Measurements from ENCODE around the gene SLC25A29.
"Not testable (repeated sequence)": the region's sequence is repeated elsewhere in the genome, so short reads cannot be mapped to it uniquely, and the experiment has no call there.

The SLC25A29 gene

DNA sequence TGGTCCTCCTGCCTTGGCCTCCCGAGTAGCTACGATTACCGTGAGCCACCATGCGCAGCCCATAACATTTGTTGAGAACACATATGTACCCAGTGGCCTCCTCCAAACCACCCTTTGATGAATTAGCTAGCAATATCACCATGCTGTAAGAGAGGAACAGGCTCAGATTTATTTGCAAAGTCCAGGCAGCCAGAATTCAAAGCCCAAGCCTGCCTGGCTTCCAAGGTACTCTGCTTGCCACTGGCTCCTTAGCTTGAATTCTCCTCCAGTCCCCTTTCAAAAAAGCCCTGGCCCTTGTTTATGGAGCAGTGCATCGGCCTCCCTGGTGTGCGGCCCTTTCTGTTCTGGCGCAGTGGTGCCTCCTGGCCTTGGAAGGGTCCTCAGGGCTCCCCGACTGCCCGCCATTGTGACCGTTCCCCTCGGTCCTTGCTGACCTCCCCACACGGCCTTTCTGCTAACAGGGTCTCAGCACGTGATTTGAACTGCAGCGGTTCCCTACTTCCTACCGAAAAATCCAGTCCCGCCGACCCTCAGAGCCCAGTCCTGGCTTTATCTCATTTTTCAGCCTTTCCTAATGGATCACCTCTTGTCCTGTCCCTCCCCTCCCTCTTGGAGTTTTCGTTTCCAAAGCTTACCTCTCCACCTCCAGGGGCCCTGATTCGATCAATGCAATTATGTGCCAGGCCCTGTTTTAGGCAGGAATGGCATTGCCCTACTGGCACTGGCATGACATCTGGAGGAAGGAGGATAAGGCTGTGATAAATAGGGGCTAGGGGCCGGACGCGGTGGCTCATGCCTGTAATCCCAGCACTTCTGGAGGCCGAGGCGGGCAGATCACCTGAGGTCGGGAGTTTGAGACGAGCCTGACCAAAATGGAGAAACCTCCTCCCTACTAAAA, 22.0 kb downstream of the SLC25A29 start:
- no peak overlapping the region for H3K27ac ChIP-seq
- no peak for DNase-seq (ENCODE audit: low read depth, low spot score)

DNA sequence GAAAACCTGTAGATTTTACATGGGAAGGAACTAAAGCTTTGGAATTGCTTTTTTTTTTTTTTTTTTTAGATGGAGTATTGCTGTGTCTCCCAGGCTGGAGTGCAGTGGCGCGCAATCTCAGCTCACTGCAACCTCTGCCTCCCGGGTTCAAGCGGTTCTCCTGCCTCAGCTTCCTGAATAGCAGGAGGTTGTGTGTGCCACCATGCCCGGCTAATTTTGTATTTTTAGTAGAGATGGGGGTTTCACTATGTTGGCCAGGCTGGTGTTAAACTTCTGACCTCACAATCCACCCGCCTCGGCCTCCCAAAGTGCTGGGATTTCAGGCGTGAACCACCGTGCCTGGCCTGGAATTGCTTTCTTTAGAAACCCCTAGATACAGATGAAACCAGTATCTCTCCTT, 22.8 kb downstream of the SLC25A29 start:
- not testable (repeated sequence) for DNase-seq (ENCODE audit: low read depth, low spot score)

DNA sequence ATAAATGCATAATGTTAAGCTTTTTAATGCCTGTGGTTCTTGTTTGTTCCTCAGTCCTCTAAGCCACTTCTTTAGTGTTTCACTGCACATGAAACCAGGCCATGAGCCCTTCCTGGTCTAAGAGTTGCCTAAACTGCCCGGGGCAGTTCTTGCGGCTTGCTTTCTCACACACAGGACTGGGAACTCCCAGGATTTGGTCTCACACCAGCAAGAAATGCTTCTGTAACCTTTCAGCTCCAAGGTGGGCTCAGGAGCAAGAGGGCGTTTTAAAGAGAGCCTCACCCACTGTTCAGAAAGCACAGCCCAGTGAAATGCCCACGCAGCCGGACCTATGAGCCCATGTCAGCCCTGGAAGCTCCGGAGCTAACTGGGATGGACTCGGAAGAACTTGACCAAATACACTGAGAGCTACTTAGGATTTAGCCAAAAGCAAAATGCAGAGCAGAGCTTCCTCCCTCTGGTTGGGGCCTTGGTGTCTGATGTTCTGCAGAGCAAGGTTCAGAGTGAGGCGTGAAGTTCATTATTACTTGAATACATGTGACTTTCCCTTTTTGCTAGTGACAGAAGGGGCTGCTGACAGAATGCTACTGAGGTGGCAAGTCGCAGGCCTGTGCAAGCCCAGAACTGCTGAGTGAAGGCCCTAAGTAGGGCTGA, 23.4 kb downstream of the SLC25A29 start:
- peak overlapping the region; percentile 12 for H3K27ac ChIP-seq
- DNase-seq (ENCODE audit: low read depth, low spot score) = peak; percentile 46

More for the DNA sequence above, 22.8 kb downstream of the SLC25A29 start:
- peak overlapping the region; percentile 12 for H3K27ac ChIP-seq

DNA sequence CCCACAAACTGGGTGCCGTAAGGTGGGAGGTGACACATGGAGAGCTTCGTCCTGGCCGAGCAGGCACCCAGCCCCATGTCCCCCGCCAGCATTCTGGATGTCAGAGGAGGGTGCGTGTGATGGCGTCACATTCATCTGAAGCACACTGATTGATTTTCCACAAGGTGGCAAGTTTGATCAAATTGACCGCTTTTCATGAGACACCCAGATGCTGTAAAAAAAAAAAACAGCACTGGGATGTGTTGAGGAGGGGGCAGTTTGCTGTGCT, 24.2 kb downstream of the SLC25A29 start:
- no peak overlapping the region for H3K27ac ChIP-seq
- no peak for DNase-seq (ENCODE audit: low read depth, low spot score)

DNA sequence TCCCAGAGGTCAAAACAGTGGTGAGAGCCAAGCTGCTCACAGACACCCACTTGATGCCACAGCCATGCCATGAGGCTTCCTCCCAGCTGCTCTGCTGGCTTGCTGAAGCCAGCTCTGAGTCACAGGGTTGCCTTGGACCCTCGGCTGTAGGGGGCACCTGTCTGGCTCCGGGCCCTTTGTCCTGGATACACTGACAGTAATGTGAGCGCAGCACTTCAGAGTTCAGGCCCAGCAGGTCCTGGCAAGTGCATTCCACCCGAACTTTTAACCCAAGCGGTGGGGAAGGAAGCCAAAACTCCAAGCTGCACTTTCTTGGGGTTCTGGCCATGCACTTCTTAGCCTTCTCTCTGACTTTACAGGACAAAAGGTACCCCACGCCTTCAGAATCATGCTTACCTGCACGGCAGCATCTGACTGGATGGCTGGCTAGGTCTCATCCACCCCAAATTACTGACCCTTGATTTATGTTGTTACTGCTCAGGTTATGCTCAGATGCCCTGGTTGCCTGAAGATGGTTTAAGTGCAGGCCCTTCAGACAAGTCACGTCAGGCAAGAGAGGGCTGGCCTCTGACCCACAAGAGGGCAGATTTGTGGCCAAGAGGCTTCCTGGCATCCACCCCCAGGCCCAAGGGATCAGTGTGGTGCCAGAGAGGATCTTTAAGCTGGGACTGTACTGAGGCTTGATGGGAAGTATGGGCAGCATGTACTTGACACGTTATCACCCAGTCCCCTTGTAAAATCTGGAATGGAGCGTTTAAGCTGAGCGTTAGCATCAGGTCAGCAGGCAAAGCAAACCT, 24.8 kb downstream of the SLC25A29 start:
- DNase-seq (ENCODE audit: low read depth, low spot score) = no peak
- H3K27ac ChIP-seq = peak overlapping the region; percentile 4

DNA sequence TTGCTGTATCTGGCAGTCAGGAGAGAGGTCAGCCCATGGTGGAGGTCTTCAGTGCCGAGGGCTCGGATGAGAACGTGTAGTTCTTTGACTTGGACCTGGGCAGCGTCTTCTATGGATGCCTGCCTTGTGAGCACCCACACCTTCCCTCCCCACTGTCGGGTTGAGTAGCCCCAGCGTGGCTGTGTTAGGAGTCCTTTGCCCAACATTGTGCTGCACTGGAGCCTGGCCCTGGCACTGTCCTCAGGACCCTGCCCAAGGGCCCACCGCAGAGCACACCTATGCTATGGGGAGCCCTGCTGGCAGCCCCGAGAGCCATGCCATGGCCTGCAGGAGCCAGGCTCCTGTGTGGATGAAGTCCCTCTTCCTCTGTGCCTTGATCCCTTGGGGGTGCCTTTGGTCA, 26.7 kb downstream of the SLC25A29 start:
- DNase-seq (ENCODE audit: low read depth, low spot score) = no peak
- no peak overlapping the region for H3K27ac ChIP-seq

DNA sequence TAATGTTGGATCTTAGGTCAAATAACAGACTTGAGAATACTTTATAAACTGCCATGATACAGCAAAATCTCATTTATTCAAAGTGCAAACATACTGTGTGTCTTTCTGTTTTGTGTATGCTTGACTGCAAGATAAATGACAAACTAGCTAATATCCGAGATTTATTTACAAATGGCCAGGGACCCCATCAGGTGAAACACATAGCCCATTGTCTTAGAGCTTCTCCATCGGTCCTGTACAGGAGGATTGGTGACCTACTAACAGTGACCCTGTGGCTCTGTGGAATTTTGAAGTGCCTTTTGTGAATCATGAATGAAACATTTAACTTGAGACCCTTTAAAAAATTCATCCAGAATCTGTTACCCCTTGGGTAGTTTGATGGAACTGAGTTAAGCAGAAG, 27.1 kb downstream of the SLC25A29 start:
- DNase-seq (ENCODE audit: low read depth, low spot score) = no peak
- H3K27ac ChIP-seq = no peak overlapping the region

DNA sequence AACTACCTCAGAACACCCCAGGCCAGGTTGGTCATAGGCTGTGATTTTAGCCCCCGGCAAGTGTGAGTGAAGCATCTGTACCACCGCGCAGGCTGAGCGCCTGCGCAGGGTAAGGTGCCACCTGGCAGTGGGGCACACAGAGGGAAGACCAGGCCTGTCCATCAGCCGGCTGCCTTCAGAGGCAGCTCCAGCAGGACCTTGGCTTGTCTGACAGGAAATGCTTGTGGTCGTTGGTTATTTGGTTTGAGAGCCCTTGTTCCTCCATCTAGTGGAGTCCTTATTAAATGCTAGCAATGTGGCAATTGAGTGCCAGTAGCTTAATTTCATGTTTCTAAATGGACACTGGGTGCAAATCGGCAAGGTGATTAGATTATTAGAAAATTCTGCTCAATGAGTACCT, 27.5 kb downstream of the SLC25A29 start:
- DNase-seq (ENCODE audit: low read depth, low spot score) = no peak
- H3K27ac ChIP-seq = peak overlapping the region; percentile 1

DNA sequence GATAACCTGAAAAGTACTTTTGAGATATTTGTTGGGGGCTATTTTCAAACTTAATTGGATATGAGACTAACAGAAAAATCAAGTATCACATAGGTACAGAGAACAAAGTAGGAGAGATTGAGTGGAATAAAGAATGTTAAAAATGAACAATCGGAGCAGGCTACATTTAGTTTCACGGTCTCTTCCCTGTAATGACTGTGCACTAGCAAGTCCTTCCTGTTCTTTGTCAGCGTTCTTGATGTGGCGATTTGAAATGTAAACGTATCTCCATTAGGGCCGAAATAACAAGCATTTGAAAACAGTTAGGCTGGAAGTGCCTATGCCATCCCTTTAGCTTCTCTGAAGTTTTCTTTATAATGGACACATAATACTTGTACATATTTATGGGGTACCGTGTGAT, 31.0 kb downstream of the SLC25A29 start:
- DNase-seq (ENCODE audit: low read depth, low spot score) = no peak
- H3K27ac ChIP-seq = no peak overlapping the region

DNA sequence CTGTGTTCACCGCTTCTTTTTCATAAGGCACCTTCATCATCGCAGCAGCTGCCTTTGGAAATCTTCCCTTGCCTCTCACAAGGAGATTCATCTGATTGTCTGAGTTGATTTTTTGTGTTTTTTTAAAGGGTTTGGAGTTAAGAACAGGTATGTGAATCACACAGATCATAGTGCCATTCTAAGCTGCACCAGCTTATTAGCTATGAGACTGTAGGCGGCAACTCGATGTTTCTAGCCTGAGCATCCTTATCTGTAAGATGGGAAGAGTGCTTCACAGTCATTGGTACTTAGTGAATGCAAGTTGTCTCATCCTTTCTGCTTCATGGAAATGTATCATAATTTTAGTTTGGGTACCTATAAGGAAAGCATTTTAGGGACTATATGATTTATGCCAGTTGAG, 32.0 kb downstream of the SLC25A29 start:
- H3K27ac ChIP-seq = no peak overlapping the region
- DNase-seq (ENCODE audit: low read depth, low spot score) = no peak

DNA sequence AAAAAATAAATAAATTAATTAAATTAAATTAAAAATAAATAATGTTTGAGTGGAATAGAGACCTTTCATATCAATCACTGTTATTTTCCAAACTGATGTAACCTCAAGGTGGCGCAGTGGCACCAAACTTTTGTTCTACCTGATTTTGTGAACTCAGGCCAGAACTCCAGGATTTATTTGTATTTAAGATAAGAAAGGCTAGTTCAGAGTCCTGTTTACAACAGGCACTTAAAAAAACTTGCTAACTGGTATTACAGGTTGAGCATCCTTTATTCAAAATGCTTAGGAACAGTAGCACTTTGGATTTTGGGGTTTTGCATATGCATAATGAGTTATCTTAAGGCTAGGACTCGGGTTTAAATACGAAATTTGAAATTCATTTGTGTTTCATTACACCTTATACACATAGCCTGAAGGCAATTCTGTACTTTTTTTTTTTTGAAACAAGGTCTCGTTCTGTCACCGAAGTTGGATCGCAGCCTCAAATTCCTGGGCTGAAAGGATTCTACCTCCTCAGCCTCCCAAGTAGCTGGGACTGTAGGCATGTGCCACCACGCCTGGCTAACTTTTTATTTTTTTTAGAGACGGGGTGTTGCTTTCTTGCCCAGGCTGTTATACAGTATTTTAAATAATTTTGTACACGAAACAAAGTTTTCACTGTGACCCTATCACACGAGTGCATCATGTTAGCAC, 34.9 kb downstream of the SLC25A29 start:
- H3K27ac ChIP-seq = no peak overlapping the region
- DNase-seq (ENCODE audit: low read depth, low spot score) = no peak

DNA sequence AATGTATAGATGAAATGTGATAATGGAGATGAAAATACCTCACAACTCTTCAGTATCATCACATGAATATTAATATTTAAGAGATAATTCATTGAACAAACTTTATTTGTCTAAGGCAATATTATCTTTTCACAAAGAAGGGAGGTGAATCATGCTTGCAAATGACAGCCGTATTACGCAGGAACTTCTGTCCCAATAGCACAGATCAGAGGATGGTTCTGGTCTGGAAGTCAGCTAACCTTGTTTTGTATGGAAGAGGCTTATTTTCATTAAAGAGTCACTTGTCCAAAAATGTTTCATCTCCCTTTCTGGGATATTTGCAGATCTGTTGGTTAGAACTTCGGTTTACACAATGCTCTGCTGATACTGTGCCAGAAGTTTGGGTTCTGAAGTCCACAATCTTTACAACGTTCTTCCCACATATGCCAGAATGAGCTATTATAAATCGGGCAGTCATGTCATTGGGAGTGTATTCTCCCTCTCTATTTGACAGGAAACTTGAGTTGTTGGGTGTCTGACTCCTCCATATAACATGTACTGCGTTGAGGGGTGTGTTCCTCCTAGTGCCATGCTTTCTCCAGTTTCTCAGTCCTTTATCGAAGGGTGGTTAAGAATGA, 37.5 kb downstream of the SLC25A29 start:
- no peak for DNase-seq (ENCODE audit: low read depth, low spot score)
- no peak overlapping the region for H3K27ac ChIP-seq

DNA sequence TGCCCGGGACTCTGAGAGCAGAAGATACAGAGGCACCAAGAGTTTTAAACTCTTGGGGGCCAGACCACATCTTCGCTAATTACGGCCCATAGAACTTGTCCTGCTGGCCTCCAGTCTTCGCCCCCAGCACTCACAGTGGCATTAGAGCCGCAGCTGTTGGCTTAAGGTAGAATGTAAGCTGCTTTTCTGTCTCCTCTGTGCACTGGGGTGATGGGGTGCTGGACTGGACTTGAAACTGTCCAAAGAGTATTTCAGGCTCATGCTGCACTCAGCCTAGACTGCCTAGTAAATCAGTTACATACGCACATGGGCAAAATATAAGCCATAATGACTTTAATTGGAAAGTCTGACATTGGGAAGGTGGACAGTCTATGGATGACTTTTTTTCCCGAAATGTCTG, 38.3 kb downstream of the SLC25A29 start:
- H3K27ac ChIP-seq = no peak overlapping the region

DNA sequence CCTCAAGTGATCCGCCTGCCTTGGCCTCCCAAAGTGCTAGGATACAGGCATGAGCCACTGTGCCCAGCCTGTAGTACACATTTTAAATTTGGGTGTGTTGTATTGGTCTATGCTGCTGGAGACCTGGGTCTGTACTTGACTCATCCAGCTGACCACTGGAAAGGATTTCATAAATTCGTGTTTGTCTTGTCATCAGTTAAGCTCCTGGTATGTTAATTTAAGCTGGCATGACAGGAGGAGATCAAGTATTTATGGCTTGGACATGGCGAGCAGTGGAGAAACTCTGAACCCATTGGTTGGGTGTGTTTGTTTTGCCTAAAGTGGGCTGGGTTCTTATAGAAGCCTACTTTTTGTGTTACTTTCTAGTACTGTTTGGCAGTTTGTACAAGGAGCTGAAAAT, 43.1 kb downstream of the SLC25A29 start:
- no peak overlapping the region for H3K27ac ChIP-seq
- DNase-seq (ENCODE audit: low read depth, low spot score) = no peak

More for the DNA sequence above, 38.3 kb downstream of the SLC25A29 start:
- DNase-seq (ENCODE audit: low read depth, low spot score) = no peak

DNA sequence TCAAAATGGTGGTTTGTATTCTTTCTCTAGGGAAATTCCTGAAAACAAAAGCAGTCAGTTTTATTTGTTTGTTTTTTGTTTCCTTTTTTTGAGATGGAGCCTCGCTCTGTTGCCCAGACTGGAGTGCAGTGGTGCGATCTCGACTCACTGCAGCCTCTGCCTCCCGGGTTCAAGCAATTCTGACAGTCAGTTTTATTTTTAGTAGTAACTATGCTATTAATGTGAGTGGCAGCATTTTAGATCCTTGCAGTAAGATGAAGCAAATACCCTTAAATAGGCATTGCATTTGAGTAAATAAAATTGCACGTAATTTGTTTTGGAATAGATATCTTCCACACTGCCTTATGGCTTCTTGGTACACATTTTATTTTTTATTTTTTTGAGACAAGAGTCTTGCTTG, 43.7 kb downstream of the SLC25A29 start:
- no peak for DNase-seq (ENCODE audit: low read depth, low spot score)

DNA sequence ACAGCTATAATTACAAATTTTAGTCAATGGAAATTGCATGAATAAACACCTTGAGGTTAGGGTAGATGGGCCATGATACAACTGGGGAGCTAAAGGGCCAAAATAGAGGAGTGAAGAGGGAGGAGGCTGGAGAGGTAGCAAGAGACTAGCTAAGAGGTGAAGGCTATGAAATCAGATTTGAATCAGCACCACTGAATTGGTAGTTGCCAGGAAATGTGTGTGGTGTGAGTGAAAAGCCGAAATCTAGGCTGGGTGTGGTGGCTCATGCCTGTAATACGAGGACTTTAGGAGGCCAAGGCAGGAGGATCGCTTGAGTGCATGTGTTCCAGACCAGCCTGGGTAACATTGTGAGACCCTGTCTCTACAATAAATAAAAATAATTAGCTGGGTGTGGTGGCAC, 44.6 kb downstream of the SLC25A29 start:
- no peak overlapping the region for H3K27ac ChIP-seq
- no peak for DNase-seq (ENCODE audit: low read depth, low spot score)

More for the DNA sequence above, 43.7 kb downstream of the SLC25A29 start:
- H3K27ac ChIP-seq = no peak overlapping the region

DNA sequence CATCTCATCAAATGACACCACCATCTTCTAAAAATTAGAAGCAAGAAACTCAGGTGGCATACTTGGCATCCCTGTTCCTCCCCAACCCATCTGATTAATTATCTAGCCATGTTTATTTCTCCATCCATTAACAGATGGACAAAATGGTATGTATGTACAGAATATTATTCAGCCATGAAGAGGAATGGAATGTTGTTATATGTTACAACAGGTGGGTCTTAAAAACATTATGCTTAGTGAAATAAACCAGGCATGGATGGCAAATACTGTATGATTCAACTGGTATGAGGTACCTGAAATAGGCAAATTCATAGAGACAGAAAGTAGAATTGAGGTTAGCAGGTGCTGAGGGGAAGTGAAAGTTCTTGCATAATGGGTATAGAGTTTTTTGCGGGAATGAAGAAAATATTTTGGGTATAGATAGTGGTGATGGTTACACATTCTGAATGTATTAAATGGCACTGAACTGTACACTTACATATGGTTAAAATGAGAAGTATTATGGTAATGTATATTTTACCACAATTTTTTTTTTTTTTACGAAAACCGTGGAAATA, 49.8 kb downstream of the SLC25A29 start:
- H3K27ac ChIP-seq = no peak overlapping the region
- DNase-seq (ENCODE audit: low read depth, low spot score) = no peak

DNA sequence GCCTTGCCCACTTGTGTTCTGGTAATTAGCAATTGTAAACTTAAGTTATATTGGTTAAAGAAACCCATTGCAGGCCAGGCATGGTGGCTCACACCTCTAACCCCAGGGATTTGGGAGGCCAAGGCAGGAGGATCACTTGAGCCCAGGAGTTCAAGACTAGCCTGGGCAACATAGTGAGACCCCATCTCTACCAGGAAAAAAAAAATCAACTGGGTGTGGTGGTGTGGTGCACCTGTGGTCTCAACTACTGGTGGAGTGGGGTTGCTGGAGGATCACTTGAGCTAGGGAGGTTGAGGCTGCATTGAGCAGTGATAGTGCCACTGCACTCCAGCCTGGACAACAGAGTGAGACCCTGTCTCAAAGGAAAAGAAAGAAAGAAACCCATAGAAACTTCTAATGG, 53.6 kb downstream of the SLC25A29 start:
- no peak overlapping the region for H3K27ac ChIP-seq
- DNase-seq (ENCODE audit: low read depth, low spot score) = no peak

DNA sequence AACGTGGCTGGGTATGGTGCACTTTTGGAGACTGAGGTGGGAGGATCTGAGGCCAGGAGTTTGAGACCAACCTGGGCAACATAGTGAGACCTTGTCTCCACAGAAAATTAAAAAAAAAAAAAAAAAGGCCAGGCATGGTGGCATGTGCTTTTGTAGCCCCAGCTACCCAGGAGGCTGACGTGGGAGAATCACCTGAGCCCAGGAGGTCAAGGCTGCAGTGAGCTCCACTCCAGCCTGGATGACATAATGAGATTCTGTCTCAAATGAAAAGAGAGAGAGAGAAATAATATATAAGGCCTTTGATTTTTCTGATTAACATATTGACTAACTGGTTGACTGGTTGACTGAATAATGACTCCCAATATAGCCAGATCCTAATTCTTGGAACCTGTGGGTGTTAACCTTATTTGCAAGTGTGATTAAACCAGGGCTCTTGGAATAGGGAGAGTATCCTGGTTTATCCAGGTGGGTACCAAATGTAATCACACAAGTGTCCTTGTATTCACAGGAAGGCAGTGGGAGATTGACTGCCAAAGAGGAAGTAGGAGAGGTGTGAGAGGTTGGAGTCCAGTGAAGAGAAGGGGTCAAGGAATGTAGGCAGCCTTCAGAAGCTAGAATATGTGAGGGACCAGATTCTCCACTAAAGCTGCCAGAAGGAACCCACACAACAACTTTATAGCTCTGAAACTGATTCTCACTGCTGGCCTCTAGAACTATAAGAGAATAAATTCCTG, 55.3 kb downstream of the SLC25A29 start:
- no peak for DNase-seq (ENCODE audit: low read depth, low spot score)
- H3K27ac ChIP-seq = no peak overlapping the region
